Natural killer cell (primary cell): Measurements from ENCODE around the gene ZNF814. TPM values are rescaled to one million over a fixed set of nuclear protein-coding genes. Genes with fewer than 3 reads are reported as not detected.
"Not testable (repeated sequence)": the region's sequence is repeated elsewhere in the genome, so short reads cannot be mapped to it uniquely, and the experiment has no call there.

Source experiments
- ATAC-seq, 3 donors: fragments of 150-1000 bp in 2 of 3; fragments of 200-7000 bp in 1 of 3; cut with Tn5 transposase; 1 replicate in 1 of 3; 2 replicates in 2 of 3; pipeline ENCODE4 v1.10.0; 2021; ENCODE audit warnings: mild to moderate bottlenecking in 2 of 3, moderate library complexity in 2 of 3
- DNase-seq, 2 donors: peaks; one replicate each; pipeline versions ENCODE4 v3.0.0 to v3.0.0-alpha.2; 2013 to 2021; ENCODE audit warnings: mixed read lengths in 1 of 2
- H3K27ac ChIP-seq: one replicate; pipeline ENCODE4 v1.5.1; 2013; ENCODE audit warnings: mild to moderate bottlenecking, low read length
- H3K27me3 ChIP-seq: one replicate; pipeline ENCODE4 v1.6.1; 2013; ENCODE audit warnings: low read length; ENCODE audit not compliant: control insufficient read depth, insufficient read depth
- H3K36me3 ChIP-seq: one replicate; pipeline ENCODE4 v1.6.1; 2013; ENCODE audit warnings: low read length; ENCODE audit not compliant: control insufficient read depth, insufficient read depth
- H3K4me1 ChIP-seq: one replicate; pipeline ENCODE4 v1.6.1; 2013; ENCODE audit warnings: low read length; ENCODE audit not compliant: control insufficient read depth, insufficient read depth
- H3K4me3 ChIP-seq: one replicate; pipeline ENCODE4 v1.5.1; 2013; ENCODE audit warnings: low read length
- H3K9me3 ChIP-seq: one replicate; pipeline ENCODE4 v1.6.1; 2013; ENCODE audit warnings: low read length; ENCODE audit not compliant: control insufficient read depth, insufficient read depth
- H3K27ac Mint-ChIP-seq, 2 donors: one replicate each; pipeline ENCODE4 v1.8.0; 2022; ENCODE audit warnings: mild to moderate bottlenecking in 2 of 2, mixed read lengths in 2 of 2, moderate library complexity in 1 of 2
- H3K27me3 Mint-ChIP-seq, 2 donors: one replicate each; pipeline ENCODE4 v1.8.0; 2022; ENCODE audit warnings: low read depth in 2 of 2, mixed read lengths in 2 of 2
- H3K36me3 Mint-ChIP-seq: one replicate; pipeline ENCODE4 v1.8.0; 2022; ENCODE audit warnings: mixed read lengths
- H3K4me1 Mint-ChIP-seq, 2 donors: one replicate each; pipeline ENCODE4 v1.8.0; 2022; ENCODE audit warnings: mixed read lengths in 2 of 2
- H3K4me3 Mint-ChIP-seq: one replicate; pipeline ENCODE4 v1.8.0; 2022; ENCODE audit warnings: mild to moderate bottlenecking, moderate library complexity, mixed read lengths
- H3K9me3 Mint-ChIP-seq, 2 donors: one replicate each; pipeline ENCODE4 v1.8.0; 2022; ENCODE audit warnings: mixed read lengths in 2 of 2
- CTCF ChIP-seq: fragments of 200-600 bp; IDR thresholded peaks from one replicate; pipeline ENCODE4 v1.8.0; 2022; ENCODE audit warnings: antibody characterized with exemption
- WGBS: methylation state at CpG from one replicate; pipeline ENCODE4 v1.1.7; 2013; ENCODE audit warnings: missing lambda C conversion rate; ENCODE audit not compliant: insufficient coverage; 5-methylcytosine and 5-hydroxymethylcytosine counted together
- intact Hi-C: fragments of 100-400 bp; cut with micrococcal nuclease; formaldehyde crosslinking; loops from one replicate; pipeline ENCODE4 v1.14.2; 2022
- total RNA-seq, 4 donors: library from RNA; stranded (reverse); fragments of 120-200 nt in 1 of 4; gene quantifications; one replicate each; pipeline versions ENCODE4 v1.2.3 to v1.2.4, GENCODE V29; 2013 to 2022

The ZNF814 gene
- total RNA-seq, 3 donors from 2014 or later (not counting 1 experiment from before 2014, with no cell fraction given), result 25.2 to 51.2 (median 38.3) TPM

GRCh38 chr19:57888107-57888559 lies 704 bp downstream of the ZNF814 start:
- H3K36me3 Mint-ChIP-seq, result peaks cover 11% of the 10 kb centered on the region
- TF ChIP-seq CTCF, result no peak
- peaks cover 21% of the 10 kb centered on the region for H3K4me1 ChIP-seq
- H3K4me3 ChIP-seq, result peak overlapping the region; percentile 84
- ATAC-seq, result no peak
- peaks cover 2% of the 10 kb centered on the region for H3K36me3 ChIP-seq
- 18% methylated on average over 6 of the region's 8 CpGs for WGBS
- intact Hi-C loops, result loop anchor here (1.0 to 2.0 kb wide), 3 partner anchors 29 to 115 kb away; partner anchors contain the start of genes ZNF417, ZNF587 and ZNF606
- peaks cover 22 to 28% of the 10 kb centered on the region in 2 donors for H3K4me1 Mint-ChIP-seq
- peak overlapping the region; percentile 95 for H3K4me3 Mint-ChIP-seq
- H3K9me3 Mint-ChIP-seq, result no peaks in the 10 kb centered on the region
- no peaks in the 10 kb centered on the region for H3K27me3 Mint-ChIP-seq
- no peaks in the 10 kb centered on the region for H3K27me3 ChIP-seq
- H3K27ac Mint-ChIP-seq, result peak overlapping the region; percentile 89 to 91
- peak overlapping the region; percentile 75 for H3K27ac ChIP-seq
- H3K9me3 ChIP-seq, result peaks cover 8% of the 10 kb centered on the region
- peak in 1 of 2 donors; percentile 5 for DNase-seq

GRCh38 chr19:57887195-57887941 lies 1.5 kb downstream of the ZNF814 start:
- peak overlapping the region; percentile 3 to 89 for H3K27ac Mint-ChIP-seq
- peaks cover 8% of the 10 kb centered on the region for H3K9me3 ChIP-seq
- DNase-seq (no peak), ATAC-seq (no peak)
- peaks cover 2% of the 10 kb centered on the region for H3K36me3 ChIP-seq
- peaks cover 21% of the 10 kb centered on the region for H3K4me1 ChIP-seq
- H3K9me3 Mint-ChIP-seq, result no peaks in the 10 kb centered on the region
- H3K27me3 Mint-ChIP-seq, result no peaks in the 10 kb centered on the region
- peak overlapping the region; percentile 95 for H3K4me3 Mint-ChIP-seq
- no peak for TF ChIP-seq CTCF
- no peak overlapping the region for H3K4me3 ChIP-seq
- intact Hi-C loops, result no loop called here
- H3K4me1 Mint-ChIP-seq, result peaks cover 22 to 28% of the 10 kb centered on the region in 2 donors
- H3K27me3 ChIP-seq, result no peaks in the 10 kb centered on the region
- no peak overlapping the region for H3K27ac ChIP-seq
- 67% methylated on average over 6 of the region's 6 CpGs for WGBS
- peaks cover 11% of the 10 kb centered on the region for H3K36me3 Mint-ChIP-seq

- Mint-ChIP-seq H3K9me3 (no peaks in the 10 kb centered on the region), H3K27me3 (no peaks in the 10 kb centered on the region), H3K27ac (no peak overlapping the region), H3K4me3 (no peak overlapping the region), H3K4me1 (peaks cover 22 to 28% of the 10 kb centered on the region in 2 donors), H3K36me3 (peaks cover 11% of the 10 kb centered on the region)
- Histone ChIP-seq H3K4me3 (no peak overlapping the region), H3K9me3 (peaks cover 8% of the 10 kb centered on the region), H3K36me3 (peaks cover 2% of the 10 kb centered on the region), H3K4me1 (peaks cover 21% of the 10 kb centered on the region), H3K27ac (no peak overlapping the region), H3K27me3 (no peaks in the 10 kb centered on the region)
- DNase-seq, result no peak
- ATAC-seq, result no peak
- TF ChIP-seq CTCF, result no peak
- intact Hi-C loops, result no loop called here
- 93% methylated on average over 2 of the region's 3 CpGs for WGBS
Measured at GRCh38 chr19:57886046-57886445, 2.8 kb downstream of the ZNF814 start.

GRCh38 chr19:57873883-57874799 lies 14.7 kb downstream of the ZNF814 start:
- WGBS, result 97% methylated on average over 6 of the region's 8 CpGs
- peaks cover 60% of the 10 kb centered on the region for H3K9me3 ChIP-seq
- ATAC-seq, H3K4me3 Mint-ChIP-seq, DNase-seq, H3K27me3 ChIP-seq, intact Hi-C loops, H3K4me1 ChIP-seq, H3K27ac Mint-ChIP-seq, H3K4me3 ChIP-seq, H3K27ac ChIP-seq, H3K27me3 Mint-ChIP-seq, H3K4me1 Mint-ChIP-seq: not testable (repeated sequence)
- peaks cover 13% of the 10 kb centered on the region for H3K36me3 ChIP-seq
- Mint-ChIP-seq H3K9me3 (peaks cover 9 to 11% of the 10 kb centered on the region in 2 donors), H3K36me3 (peaks cover 54% of the 10 kb centered on the region)
